Choroid plexus epithelial cell (primary cell): ENCODE data around the gene PLCB2.

Experiments
- DNase-seq: peaks from one replicate; pipeline ENCODE4 v3.0.0-alpha.2; 2010; ENCODE audit warnings: low read depth
- H3K4me3 ChIP-seq: 2 replicates; pipeline ENCODE4 v1.5.1; 2011; ENCODE audit warnings: low read depth, mild to moderate bottlenecking, control low read depth, low read length, moderate library complexity
- CTCF ChIP-seq: conservative IDR thresholded peaks from 2 replicates; pipeline ENCODE4 v1.5.1; 2011; ENCODE audit warnings: low read depth, mild to moderate bottlenecking, control low read depth, inconsistent platforms, low read length, moderate library complexity

PLCB2 gene

DNA sequence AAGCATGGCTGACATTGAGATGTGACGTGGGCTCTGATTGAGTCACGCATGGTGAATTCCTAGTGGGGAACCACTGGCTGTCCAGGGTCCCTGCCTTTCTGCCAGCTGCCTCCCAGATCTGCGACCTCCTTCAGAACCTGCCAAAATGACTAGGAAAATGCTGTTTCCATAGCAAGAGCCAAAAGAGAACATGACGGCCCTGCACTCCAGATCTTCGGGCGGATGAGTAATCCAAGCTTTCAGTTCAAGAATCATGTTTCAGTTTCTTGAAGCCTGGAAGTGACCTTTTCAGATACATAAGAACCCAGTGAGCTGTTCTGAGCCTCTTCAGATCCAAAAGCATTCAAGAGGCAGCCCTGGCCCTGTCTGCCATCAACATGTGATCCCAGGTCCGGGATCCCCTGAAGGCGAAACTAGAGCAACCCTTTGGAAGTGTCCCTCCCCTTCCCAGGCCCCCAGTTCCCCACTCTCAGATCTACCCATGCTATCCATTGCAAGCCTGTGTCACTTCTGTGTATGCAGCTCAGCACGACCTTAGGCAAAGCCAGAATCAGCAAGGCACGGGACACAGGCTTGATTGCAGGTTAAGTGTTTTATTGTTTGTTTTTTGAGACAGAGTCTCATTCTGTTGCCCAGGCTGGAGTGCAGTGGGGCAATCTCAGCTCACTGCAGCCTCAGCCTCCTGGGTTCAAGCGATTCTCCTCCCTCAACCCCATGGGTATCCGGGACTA, 44.5 kb downstream of the PLCB2 start:
- DNase-seq = peak; percentile 94
- TF ChIP-seq CTCF = no peak
- H3K4me3 ChIP-seq = no peak overlapping the region

DNA sequence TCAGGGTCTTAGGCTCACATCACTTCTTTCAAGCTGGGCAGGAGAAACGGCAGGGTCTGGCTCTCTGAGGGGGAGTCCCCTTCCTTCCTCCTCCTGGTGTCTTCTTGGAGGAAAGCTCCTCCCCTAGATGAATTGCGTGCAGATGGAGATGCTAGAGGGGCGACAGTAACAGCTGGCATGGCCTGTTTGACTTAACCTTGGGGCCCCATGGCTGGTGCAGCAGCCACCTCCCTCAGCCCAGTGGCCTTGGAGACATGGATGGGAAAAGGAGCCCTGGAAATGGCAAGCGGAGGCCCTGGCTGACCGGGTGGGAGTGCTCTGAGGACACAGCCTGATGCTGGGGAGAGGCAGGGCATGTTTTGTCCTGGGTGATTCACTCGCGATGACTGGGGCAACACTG, 48.7 kb downstream of the PLCB2 start:
- no peak overlapping the region for H3K4me3 ChIP-seq
- no peak for DNase-seq
- TF ChIP-seq CTCF = no peak

DNA sequence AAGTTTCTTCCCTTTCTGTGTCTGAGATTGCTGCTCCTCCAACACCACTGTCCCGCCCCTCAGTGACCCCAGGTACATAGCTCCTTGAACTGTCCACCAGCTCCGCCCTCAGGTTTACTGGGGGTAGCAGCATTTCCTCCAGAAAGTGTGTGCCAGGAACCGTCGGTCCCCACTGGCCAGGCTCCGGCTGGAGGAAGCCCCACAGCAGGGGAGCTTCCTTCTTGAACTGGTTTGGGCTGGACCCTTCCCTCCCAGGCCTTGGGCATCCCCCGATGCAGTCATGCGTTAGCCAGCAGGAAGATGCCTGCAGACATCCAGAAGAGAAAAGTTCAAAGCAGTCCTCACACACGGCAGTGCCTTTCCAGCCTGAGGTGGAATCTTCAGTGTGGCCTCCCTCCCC, 49.2 kb downstream of the PLCB2 start:
- DNase-seq = peak; percentile 82
- no peak for TF ChIP-seq CTCF
- H3K4me3 ChIP-seq = no peak overlapping the region

- TF ChIP-seq CTCF = no peak
- peak; percentile 40 for DNase-seq
- H3K4me3 ChIP-seq = no peak overlapping the region
Observed at GRCh38 chr15:40257656-40258450, 49.9 kb downstream of the PLCB2 start.

DNA sequence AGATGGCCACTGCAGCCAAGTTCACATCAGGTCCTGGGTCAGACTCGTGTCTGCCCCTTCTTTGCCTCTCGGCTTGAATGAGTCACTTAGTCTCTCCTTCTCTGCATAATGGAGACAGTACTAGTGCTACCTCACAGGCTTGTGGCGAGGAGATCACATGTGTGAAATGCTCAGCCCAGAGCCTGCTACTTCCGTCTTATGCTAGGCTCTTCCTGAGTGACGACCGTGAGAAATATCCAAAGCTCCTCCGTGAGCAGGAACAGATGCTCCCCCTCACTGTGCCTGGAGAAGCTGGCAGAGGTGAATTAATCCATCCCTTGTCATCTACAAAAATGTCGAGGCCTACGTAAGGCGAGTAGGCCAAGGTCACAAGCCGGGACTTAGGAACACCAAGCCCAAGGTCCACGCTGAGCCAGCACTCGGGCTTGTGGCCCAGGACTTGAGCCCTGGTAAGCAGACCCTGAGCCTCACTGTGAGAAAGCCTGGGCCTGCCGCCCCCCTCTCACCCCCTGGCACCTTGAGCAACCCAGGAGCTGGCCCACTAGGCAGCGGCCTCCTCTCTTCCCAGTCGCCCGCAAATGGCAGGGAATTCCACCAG, 51.0 kb downstream of the PLCB2 start:
- TF ChIP-seq CTCF = no peak
- peak; percentile 88 for DNase-seq

GRCh38 chr15:40255033-40255432, 52.7 kb downstream of the PLCB2 start:
- no peak for TF ChIP-seq CTCF
- no peak overlapping the region for H3K4me3 ChIP-seq
- no peak for DNase-seq

More for the DNA sequence above, 51.0 kb downstream of the PLCB2 start:
- H3K4me3 ChIP-seq = no peak overlapping the region
